ENCODE results near the gene FOXO1. TPM values are rescaled to one million over a fixed set of nuclear protein-coding genes. Genes with fewer than 3 reads are reported as not detected.

Gene FOXO1
- total RNA-seq, 1 experiment from 2014 or later, result 12.2 TPM

- ATAC-seq (no peak), DNase-seq (ENCODE audit: low read depth, low spot score) (no peak)
- no peak overlapping the region for H3K27ac ChIP-seq (ENCODE audit: low read depth, low read length)
- ChIA-PET CTCF (no interaction called here), POLR2A (no interaction called here), RAD21 (ENCODE audit: low non-redundant PET in 1 of 2, low total read pairs in 2 of 2, uncharacterized antibody in 2 of 2, unreplicated experiment in 2 of 2) (no interaction called here)
- BruUV-seq (replicated peaks), result no TSS peak
- no peak overlapping the region for H2AFZ ChIP-seq (ENCODE audit: low read depth, low read length, poor library complexity, severe bottlenecking)
- intact Hi-C loops (cut with micrococcal nuclease), result no loop called here
- H3K9ac ChIP-seq (ENCODE audit: low read length), result no peak overlapping the region
- H3K9me3 ChIP-seq (ENCODE audit: control insufficient read depth in 1 of 2, insufficient read depth in 1 of 2, low read depth in 1 of 2, low read length in 2 of 2), result no peaks in the 10 kb centered on the region
- no peak overlapping the region for H3K4me3 ChIP-seq (replicated peaks in 1 of 2; ENCODE audit: low read depth in 1 of 2, low read length in 2 of 2)
- no peaks in the 10 kb centered on the region for H3K36me3 ChIP-seq (ENCODE audit: control insufficient read depth in 1 of 2, insufficient read depth in 2 of 2, low read length in 2 of 2)
- no peaks in the 10 kb centered on the region for H4K20me1 ChIP-seq (ENCODE audit: insufficient read depth)
- H3K9me2 ChIP-seq (ENCODE audit: insufficient read depth), result no peaks in the 10 kb centered on the region
- TF ChIP-seq YY1 (IDR thresholded peaks at IDR 0.05; ENCODE audit: extremely low read depth, insufficient replicate concordance, low read depth, low read length) (no peak), FOSL1 (IDR thresholded peaks at IDR 0.05; ENCODE audit: low read depth) (no peak), ZBTB33 (IDR thresholded peaks at IDR 0.05; ENCODE audit: extremely low read depth, insufficient replicate concordance, low read length) (no peak), POLR2A (IDR thresholded peaks at IDR 0.05; ENCODE audit: borderline replicate concordance, extremely low read depth, insufficient read depth, insufficient read length) (no peak), ZFX (IDR thresholded peaks at IDR 0.05) (no peak), JUND (IDR thresholded peaks at IDR 0.05) (no peak), EZH2phosphoT487 (IDR thresholded peaks at IDR 0.05; ENCODE audit: borderline replicate concordance) (no peak), MAX (IDR thresholded peaks at IDR 0.05) (no peak), CEBPB (IDR thresholded peaks at IDR 0.05; ENCODE audit: low read depth) (no peak), CTCF (IDR thresholded peaks at IDR 0.05 in 2 of 3, conservative IDR thresholded peaks at IDR 0.05 in 1 of 3; ENCODE audit: borderline replicate concordance in 1 of 3, insufficient read depth in 1 of 3, low read depth in 2 of 3, low read length in 2 of 3) (no peak), EZH2 (IDR thresholded peaks at IDR 0.05) (no peak), CBX3 (IDR thresholded peaks at IDR 0.05; ENCODE audit: low read depth) (no peak), POLR2AphosphoS5 (IDR thresholded peaks at IDR 0.05; ENCODE audit: low read depth, low read length) (no peak), RAD21 (IDR thresholded peaks at IDR 0.05; ENCODE audit: low read depth) (no peak), SIN3A (IDR thresholded peaks at IDR 0.05; ENCODE audit: low read depth) (no peak), ATF3 (IDR thresholded peaks at IDR 0.05) (no peak)
- TF ChIP-seq, protein P1, sequence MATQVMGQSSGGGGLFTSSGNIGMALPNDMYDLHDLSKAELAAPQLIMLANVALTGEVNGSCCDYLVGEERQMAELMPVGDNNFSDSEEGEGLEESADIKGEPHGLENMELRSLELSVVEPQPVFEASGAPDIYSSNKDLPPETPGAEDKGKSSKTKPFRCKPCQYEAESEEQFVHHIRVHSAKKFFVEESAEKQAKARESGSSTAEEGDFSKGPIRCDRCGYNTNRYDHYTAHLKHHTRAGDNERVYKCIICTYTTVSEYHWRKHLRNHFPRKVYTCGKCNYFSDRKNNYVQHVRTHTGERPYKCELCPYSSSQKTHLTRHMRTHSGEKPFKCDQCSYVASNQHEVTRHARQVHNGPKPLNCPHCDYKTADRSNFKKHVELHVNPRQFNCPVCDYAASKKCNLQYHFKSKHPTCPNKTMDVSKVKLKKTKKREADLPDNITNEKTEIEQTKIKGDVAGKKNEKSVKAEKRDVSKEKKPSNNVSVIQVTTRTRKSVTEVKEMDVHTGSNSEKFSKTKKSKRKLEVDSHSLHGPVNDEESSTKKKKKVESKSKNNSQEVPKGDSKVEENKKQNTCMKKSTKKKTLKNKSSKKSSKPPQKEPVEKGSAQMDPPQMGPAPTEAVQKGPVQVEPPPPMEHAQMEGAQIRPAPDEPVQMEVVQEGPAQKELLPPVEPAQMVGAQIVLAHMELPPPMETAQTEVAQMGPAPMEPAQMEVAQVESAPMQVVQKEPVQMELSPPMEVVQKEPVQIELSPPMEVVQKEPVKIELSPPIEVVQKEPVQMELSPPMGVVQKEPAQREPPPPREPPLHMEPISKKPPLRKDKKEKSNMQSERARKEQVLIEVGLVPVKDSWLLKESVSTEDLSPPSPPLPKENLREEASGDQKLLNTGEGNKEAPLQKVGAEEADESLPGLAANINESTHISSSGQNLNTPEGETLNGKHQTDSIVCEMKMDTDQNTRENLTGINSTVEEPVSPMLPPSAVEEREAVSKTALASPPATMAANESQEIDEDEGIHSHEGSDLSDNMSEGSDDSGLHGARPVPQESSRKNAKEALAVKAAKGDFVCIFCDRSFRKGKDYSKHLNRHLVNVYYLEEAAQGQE (IDR thresholded peaks at IDR 0.05; ENCODE audit: low read depth), result no peak
- no peaks in the 10 kb centered on the region for H3K27me3 ChIP-seq (ENCODE audit: insufficient read depth, low read length)
- H3K79me2 ChIP-seq (ENCODE audit: insufficient read depth, low read length), result no peaks in the 10 kb centered on the region; the same call in 1 of the 2 replicates
- no peaks in the 10 kb centered on the region for H3K4me1 ChIP-seq (ENCODE audit: control insufficient read depth in 1 of 2, insufficient read depth in 2 of 2, low read length in 2 of 2)
- no peak overlapping the region for H3K4me2 ChIP-seq (ENCODE audit: low read length)
Observed at GRCh38 chr13:40605573-40605972, 60.9 kb downstream of the FOXO1 start.

All from HCT116 (cell line).